Measurements from ENCODE around the gene ADAMTS3.
A peak's percentile ranks its signal among the peaks of the same experiment; 100 is the strongest.

The ADAMTS3 gene

DNA sequence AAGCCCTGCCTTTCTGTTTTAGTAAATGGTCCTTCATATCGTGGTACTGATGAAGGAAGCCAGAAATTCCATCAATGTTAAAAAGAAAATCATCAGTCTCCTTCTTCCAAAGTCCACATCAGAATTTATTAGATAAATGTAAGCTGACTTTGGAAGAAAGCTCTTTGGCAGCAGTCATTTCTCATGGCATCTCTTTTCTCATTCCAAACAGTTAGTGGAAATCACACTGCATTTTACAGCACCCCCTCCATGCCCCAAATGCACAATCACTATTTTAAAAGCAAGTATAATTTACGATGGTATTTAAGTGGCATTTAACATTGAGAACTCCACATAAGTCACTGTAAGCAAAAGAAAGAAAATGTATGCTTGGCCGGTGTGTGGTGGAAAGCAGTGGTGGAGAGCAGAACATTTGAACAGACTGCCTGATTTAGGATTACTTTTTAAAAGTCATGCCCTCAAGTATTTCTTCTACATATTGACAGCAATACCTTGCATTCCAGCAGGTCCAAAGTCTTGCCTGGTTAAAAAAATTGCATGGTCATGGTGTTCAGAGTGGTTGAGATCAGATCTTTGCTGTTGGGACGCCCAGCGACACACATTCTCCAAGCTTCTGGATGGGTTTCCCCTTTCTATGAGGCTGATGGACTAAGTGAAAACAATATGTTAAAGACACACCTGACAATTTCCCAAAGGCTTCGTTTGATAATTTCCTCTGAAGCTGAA, 248.6 kb downstream of the ADAMTS3 start:
- no peak overlapping the region for H3K4me3 ChIP-seq (ENCODE audit: low read length)
- TF ChIP-seq, protein P1, sequence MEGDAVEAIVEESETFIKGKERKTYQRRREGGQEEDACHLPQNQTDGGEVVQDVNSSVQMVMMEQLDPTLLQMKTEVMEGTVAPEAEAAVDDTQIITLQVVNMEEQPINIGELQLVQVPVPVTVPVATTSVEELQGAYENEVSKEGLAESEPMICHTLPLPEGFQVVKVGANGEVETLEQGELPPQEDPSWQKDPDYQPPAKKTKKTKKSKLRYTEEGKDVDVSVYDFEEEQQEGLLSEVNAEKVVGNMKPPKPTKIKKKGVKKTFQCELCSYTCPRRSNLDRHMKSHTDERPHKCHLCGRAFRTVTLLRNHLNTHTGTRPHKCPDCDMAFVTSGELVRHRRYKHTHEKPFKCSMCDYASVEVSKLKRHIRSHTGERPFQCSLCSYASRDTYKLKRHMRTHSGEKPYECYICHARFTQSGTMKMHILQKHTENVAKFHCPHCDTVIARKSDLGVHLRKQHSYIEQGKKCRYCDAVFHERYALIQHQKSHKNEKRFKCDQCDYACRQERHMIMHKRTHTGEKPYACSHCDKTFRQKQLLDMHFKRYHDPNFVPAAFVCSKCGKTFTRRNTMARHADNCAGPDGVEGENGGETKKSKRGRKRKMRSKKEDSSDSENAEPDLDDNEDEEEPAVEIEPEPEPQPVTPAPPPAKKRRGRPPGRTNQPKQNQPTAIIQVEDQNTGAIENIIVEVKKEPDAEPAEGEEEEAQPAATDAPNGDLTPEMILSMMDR (conservative IDR thresholded peaks at IDR 0.05; ENCODE audit: low read depth, low read length) = no peak
- no peak for DNase-seq (ENCODE audit: low read depth)

DNA sequence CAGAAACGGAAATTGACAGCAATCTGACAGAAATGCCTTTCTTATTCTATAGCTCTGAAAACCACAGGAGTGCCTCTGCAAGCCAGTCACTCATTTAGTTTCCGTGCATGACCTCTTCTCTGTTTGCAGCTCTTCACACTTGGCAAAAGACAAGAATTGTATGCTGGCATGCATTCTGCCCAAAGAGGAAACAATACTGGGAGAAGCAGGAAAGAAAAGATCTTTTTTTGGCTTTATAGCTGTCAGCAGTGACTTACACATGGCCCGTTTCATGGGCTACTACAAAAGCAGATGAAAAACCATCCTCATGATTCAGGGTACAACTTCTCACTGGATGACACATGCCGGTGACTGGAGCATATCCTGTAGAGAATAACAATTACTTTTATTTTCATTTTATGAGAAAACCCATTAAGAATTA, 249.4 kb downstream of the ADAMTS3 start:
- TF ChIP-seq, protein P1 (conservative IDR thresholded peaks at IDR 0.05; ENCODE audit: low read depth, low read length) = no peak
- DNase-seq (ENCODE audit: low read depth) = no peak
- no peak overlapping the region for H3K4me3 ChIP-seq (ENCODE audit: low read length)

DNA sequence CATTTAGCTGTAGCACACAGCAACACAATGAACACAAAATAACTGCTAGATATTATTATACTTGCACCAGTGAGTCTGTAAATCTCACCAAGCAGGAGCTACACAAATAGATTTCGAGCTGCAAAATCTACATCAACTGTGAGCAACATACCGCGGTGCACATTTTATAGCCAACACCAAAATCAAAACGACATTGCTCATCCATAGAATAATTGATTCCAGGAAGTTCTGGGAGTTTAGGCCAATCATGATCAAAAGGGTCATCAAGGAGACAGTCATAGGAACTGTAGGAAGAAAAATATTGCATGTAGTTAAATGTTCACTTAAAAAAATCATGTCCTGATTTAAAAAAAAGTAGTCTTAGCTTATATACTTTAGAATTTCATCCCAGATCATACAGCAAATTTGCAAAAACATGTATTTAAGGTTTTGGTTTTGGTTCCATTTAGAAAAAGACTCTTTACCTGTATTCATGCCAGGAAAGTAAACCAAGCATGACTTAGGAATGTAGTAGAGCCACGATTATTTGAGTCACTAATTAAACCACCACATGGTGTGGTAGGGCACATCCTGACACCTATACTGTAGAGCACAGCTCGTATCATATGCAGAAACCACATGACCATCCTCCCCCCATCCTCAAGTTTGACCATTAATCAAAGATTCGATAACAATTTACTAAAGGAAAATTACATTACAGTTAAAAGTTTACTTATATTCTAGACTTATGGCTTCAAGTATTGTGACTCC, 250.4 kb downstream of the ADAMTS3 start:
- peak; percentile 13 for DNase-seq (ENCODE audit: low read depth)

DNA sequence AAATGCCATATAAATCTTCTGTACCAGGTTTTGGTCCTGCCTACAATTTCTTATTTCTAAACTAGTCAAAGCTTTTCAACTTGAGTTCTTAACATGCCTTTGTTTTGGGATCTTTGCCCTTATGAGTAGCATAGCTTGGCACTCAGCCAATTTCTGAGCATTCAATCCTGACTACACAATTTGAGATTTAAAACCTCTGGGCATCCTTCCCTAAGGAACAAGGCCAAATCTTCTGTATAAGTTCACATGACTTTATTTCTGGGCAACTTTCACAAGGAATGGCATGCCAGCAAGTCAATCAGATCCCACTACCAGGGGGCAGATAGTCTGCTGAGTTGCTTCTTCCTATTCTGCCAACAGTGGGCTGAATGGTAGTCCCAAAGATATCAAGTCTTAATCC, 254.2 kb downstream of the ADAMTS3 start:
- peak; percentile 97 for DNase-seq (ENCODE audit: low read depth)
- TF ChIP-seq, protein P1 (conservative IDR thresholded peaks at IDR 0.05; ENCODE audit: low read depth, low read length) = no peak
- no peak overlapping the region for H3K4me3 ChIP-seq (ENCODE audit: low read length)

More for the DNA sequence above, 250.4 kb downstream of the ADAMTS3 start:
- no peak overlapping the region for H3K4me3 ChIP-seq (ENCODE audit: low read length)
- TF ChIP-seq, protein P1 (conservative IDR thresholded peaks at IDR 0.05; ENCODE audit: low read depth, low read length) = no peak

DNA sequence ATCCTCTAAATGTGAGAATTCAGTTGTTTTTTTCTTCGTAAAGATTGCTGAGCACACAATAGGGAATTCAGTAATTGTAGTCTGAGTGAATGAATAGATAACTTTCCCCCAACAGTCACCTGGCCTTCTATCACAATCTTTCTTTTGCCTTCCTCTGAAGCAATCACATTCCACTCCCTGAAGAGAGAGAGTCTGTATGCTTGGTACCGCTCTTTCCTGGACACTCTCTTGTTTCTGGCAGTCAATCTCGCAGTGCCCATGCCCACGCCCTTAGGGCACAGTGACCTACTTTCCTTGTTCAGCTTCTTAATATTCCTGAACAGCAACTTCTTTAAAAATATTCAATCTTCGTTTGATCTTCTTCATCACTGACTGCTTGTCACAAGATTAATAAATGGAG, 255.9 kb downstream of the ADAMTS3 start:
- no peak for DNase-seq (ENCODE audit: low read depth)
- TF ChIP-seq, protein P1 (conservative IDR thresholded peaks at IDR 0.05; ENCODE audit: low read depth, low read length) = no peak
- no peak overlapping the region for H3K4me3 ChIP-seq (ENCODE audit: low read length)

DNA sequence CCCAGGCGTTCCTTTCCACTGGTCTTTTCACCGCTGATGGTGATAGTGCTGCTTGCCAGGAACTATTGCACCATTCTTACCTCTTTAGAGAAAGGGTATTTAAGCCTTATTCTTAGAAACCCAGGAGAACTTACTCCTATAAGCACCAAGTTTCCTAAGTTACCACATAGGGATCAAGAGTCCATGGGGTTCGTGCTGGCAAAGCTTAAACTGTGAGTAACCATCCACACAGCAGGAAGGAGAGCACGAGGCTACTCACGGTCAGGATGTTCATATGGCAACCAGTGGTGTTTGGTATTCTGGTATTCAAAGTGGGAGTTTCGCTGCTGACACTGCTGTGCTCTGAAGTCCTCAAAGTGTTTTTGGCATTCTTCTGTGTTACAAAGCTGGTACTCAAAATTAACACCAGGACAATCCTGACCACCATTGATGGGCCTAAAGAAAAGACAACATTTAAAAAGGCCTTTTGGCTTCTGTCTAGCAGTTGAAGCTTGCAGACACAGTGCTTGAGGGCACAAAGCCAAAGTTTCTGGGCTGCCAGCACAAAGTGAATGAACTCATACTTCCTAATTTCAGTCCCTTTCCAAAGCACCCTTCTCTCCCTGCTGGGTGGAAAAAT, 256.9 kb downstream of the ADAMTS3 start:
- no peak overlapping the region for H3K4me3 ChIP-seq (ENCODE audit: low read length)
- TF ChIP-seq, protein P1 (conservative IDR thresholded peaks at IDR 0.05; ENCODE audit: low read depth, low read length) = no peak
- DNase-seq (ENCODE audit: low read depth) = peak; percentile 93
